AG09309 (cell line): ENCODE measurements around the gene SOX4.

Experiments used
- DNase-seq: peaks from one replicate; pipeline ENCODE4 v3.0.0-alpha.2; 2010; ENCODE audit warnings: low read depth
- H3K4me3 ChIP-seq: 2 replicates; pipeline ENCODE4 v1.5.1; 2011; ENCODE audit warnings: mild to moderate bottlenecking, low read depth, low read length, moderate library complexity; ENCODE audit not compliant: control insufficient read depth
- CTCF ChIP-seq: IDR thresholded peaks from 2 replicates; pipeline ENCODE4 v1.5.1; 2011; ENCODE audit warnings: mild to moderate bottlenecking, low read depth, low read length, inconsistent platforms; ENCODE audit not compliant: insufficient read depth, control insufficient read depth; ENCODE audit errors: missing control alignments

Gene SOX4

DNA sequence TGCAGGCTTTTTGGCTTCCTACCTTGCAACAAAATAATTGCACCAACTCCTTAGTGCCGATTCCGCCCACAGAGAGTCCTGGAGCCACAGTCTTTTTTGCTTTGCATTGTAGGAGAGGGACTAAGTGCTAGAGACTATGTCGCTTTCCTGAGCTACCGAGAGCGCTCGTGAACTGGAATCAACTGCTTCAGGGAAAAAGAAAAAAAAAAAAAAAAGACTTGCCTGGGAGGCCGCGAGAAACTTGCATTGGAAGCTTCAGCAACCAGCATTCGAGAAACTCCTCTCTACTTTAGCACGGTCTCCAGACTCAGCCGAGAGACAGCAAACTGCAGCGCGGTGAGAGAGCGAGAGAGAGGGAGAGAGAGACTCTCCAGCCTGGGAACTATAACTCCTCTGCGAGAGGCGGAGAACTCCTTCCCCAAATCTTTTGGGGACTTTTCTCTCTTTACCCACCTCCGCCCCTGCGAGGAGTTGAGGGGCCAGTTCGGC is 420 bp downstream of the SOX4 start:
- peak overlapping the region; percentile 96 for H3K4me3 ChIP-seq
- DNase-seq = no peak

DNA sequence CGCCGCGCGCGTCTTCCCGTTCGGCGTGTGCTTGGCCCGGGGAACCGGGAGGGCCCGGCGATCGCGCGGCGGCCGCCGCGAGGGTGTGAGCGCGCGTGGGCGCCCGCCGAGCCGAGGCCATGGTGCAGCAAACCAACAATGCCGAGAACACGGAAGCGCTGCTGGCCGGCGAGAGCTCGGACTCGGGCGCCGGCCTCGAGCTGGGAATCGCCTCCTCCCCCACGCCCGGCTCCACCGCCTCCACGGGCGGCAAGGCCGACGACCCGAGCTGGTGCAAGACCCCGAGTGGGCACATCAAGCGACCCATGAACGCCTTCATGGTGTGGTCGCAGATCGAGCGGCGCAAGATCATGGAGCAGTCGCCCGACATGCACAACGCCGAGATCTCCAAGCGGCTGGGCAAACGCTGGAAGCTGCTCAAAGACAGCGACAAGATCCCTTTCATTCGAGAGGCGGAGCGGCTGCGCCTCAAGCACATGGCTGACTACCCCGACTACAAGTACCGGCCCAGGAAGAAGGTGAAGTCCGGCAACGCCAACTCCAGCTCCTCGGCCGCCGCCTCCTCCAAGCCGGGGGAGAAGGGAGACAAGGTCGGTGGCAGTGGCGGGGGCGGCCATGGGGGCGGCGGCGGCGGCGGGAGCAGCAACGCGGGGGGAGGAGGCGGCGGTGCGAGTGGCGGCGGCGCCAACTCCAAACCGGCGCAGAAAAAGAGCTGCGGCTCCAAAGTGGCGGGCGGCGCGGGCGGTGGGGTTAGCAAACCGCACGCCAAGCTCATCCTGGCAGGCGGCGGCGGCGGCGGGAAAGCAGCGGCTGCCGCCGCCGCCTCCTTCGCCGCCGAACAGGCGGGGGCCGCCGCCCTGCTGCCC is 1.1 kb downstream of the SOX4 start:
- no peak for DNase-seq
- peak overlapping the region; percentile 96 for H3K4me3 ChIP-seq
- TF ChIP-seq CTCF = no peak

More for the DNA sequence above, 420 bp downstream of the SOX4 start:
- TF ChIP-seq CTCF = no peak

DNA sequence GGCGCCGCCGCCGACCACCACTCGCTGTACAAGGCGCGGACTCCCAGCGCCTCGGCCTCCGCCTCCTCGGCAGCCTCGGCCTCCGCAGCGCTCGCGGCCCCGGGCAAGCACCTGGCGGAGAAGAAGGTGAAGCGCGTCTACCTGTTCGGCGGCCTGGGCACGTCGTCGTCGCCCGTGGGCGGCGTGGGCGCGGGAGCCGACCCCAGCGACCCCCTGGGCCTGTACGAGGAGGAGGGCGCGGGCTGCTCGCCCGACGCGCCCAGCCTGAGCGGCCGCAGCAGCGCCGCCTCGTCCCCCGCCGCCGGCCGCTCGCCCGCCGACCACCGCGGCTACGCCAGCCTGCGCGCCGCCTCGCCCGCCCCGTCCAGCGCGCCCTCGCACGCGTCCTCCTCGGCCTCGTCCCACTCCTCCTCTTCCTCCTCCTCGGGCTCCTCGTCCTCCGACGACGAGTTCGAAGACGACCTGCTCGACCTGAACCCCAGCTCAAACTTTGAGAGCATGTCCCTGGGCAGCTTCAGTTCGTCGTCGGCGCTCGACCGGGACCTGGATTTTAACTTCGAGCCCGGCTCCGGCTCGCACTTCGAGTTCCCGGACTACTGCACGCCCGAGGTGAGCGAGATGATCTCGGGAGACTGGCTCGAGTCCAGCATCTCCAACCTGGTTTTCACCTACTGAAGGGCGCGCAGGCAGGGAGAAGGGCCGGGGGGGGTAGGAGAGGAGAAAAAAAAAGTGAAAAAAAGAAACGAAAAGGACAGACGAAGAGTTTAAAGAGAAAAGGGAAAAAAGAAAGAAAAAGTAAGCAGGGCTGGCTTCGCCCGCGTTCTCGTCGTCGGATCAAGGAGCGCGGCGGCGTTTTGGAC is 2.0 kb downstream of the SOX4 start:
- peak overlapping the region; percentile 96 for H3K4me3 ChIP-seq
- no peak for DNase-seq
- TF ChIP-seq CTCF = no peak

DNA sequence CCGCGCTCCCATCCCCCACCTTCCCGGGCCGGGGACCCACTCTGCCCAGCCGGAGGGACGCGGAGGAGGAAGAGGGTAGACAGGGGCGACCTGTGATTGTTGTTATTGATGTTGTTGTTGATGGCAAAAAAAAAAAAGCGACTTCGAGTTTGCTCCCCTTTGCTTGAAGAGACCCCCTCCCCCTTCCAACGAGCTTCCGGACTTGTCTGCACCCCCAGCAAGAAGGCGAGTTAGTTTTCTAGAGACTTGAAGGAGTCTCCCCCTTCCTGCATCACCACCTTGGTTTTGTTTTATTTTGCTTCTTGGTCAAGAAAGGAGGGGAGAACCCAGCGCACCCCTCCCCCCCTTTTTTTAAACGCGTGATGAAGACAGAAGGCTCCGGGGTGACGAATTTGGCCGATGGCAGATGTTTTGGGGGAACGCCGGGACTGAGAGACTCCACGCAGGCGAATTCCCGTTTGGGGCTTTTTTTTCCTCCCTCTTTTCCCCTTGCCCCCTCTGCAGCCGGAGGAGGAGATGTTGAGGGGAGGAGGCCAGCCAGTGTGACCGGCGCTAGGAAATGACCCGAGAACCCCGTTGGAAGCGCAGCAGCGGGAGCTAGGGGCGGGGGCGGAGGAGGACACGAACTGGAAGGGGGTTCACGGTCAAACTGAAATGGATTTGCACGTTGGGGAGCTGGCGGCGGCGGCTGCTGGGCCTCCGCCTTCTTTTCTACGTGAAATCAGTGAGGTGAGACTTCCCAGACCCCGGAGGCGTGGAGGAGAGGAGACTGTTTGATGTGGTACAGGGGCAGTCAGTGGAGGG is 2.8 kb downstream of the SOX4 start:
- no peak for TF ChIP-seq CTCF
- peak overlapping the region; percentile 96 for H3K4me3 ChIP-seq
- DNase-seq = no peak

DNA sequence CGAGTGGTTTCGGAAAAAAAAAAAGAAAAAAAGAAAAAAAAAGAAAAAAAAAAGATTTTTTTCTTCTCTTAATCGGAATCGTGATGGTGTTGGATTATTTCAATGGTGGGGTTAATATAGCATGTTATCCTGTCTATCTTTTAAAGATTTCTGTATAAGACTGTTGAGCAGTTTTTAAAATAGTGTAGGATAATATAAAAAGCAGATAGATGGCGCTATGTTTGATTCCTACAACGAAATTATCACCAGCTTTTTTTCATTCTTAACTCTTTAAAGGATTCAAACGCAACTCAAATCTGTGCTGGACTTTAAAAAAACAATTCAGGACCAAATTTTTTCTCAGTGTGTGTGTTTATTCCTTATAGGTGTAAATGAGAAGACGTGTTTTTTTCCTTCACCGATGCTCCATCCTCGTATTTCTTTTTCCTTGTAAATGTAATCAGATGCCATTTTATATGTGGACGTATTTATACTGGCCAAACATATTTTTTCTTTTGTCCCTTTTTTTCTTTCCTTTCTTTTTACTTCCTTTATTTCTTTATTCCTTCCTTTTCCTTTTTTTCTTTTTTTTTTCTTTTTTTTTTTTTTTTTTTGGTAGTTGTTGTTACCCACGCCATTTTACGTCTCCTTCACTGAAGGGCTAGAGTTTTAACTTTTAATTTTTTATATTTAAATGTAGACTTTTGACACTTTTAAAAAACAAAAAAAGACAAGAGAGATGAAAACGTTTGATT is 3.6 kb downstream of the SOX4 start:
- no peak for DNase-seq
- H3K4me3 ChIP-seq = peak overlapping the region; percentile 96
- TF ChIP-seq CTCF = peak; percentile 26
